ENCODE measurements around the gene ATP6V1E1. TPM values are rescaled to one million over a fixed set of nuclear protein-coding genes. Genes with fewer than 3 reads are reported as not detected.

The ATP6V1E1 gene
- 219 and 223 TPM in 2 replicates for total RNA-seq

DNA sequence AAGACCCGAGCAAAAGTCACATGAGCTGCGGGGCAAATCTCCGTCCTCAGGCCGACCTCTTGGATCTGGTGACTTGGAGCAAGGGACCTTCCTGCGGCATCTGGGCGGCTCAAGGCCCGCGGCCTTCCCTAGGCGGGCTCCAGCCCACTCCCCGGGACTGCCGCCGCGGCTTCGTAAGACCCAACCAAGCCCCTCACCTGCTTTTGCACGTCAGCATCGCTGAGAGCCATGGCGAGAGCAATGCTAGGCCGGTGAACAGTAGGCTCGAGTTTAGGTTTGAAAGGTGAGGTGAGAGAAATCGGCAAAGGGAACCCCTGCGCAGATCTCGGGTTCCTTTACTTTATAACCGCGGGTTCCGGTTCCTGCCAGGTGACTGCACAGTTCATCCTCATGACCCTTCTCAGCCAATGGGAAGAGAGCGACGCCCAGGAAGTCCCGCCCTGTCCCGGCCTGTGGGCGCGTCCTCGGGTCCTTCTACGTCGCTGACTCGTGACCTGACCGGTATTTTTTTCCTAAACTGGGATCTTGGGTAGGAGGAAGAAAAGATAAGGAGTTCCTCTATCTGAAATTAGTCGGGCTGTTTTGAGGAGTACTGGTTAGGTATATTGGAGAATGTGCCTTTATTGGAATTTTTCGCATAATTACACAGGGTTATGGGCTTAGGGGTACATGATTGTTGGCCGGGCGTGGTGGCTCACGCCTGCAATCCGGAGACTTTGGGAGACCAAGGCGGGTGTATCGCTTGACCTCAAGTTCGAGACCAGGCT lies at the start of gene ATP6V1E1:
TSS of gene ATP6V1E1 (minus strand) at position 344 of the 767 bp plus-strand sequence. CDS start at position 230, 114 bp downstream.

GRCh38 chr22:17638432-17639246 lies 10.1 kb upstream of the ATP6V1E1 start, which contains the start of gene BCL2L13:
BCL2L13 (plus strand) TSS chr22:17638757; CDS start chr22:17655712, 16,955 bp downstream.

DNA sequence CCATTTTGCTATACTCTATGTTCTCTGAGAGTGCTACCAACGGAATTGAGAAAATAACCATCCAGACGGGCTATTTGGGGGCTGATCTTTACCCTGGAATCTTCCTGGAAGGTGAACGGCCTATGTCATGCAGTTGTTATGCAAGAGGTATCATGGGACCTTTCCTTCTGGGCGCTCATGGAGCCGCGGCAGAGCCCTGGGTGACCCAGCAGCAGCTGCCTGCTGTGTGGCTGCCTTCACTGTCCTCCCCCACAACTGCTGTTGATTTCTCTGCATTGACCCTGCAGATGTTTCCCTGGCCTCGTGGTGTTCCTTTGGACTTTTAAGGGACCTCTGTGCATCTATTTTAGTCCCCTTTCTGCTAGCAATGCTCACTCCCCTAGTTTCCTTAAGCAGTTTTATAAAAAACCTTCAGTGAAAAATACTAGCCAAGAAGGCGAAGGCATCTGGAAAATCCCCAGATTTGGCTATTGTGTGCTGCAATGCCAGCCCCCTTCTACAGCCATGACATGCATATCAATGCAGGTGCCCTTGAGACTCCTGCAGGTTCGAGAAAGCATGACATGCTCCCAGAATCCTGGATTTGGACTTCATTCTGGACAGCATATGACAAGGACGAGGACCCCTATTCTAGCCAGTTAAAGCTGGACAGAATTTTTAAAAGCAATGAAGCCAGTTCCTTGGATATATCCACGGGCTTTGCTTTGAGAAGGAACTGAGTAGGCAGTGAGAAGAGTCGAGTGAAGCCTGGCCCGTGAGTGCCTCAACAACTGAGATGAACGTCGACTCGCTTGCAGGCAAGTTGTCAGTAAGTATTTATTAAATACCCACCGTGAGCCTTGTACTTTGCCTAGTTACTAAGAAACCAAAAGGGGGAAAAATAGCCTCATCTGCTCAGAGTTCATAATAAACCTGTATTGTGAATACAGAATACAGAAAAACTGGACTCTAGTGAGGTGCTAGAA lies 65.4 kb downstream of the ATP6V1E1 start, which contains the start of gene SLC25A18:
TSS of gene SLC25A18 (plus strand) at position 593 of the 965 bp plus-strand sequence. CDS start 16,447 bp downstream, outside the sequence.

Other genes starting within 250 kb of the ATP6V1E1 start
- gene SLC25A18, start 65.3 kb downstream of the ATP6V1E1 start, total RNA-seq = not detected in 2 replicates
- gene BCL2L13, start 10.0 kb upstream of the ATP6V1E1 start, total RNA-seq = 56.5 and 58.9 TPM in 2 replicates
- 5.7 and 12.7 TPM in 2 replicates for gene BID, start 145.7 kb upstream of the ATP6V1E1 start, total RNA-seq

All from aortic smooth muscle cell (primary cell).